Measurements from ENCODE around the gene MTUS2.
"Not testable (repeated sequence)": the region's sequence is repeated elsewhere in the genome, so short reads cannot be mapped to it uniquely, and the experiment has no call there.

MTUS2 gene

DNA sequence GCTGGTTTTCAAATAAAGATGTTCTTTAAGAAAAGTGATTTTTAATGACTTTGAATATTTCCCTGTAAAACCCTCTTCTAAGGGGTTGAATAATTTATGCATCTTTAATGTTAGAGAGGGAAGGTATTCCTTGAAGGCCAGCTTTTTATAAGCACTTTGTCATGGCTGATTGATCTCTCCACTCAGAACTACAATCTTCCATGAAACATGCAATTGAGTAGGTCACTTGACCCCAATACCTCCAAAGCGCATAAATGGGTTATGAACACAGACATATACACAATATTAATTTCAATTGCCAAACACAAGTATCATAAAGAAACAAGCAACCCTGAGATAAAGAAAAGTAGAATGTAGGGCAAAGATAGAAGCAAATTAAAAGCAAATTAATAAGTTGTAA is 359.9 kb downstream of the MTUS2 start:
- no peak for TF ChIP-seq JUND (IDR thresholded peaks at IDR 0.05; ENCODE audit: low read depth)
- in situ Hi-C loops (cut with HindIII; ENCODE audit: low pct_unique_long_range_greater_than_20kb, low sequenced_read_pairs) = no loop called here
- DNase-seq (ENCODE audit: low read depth in 1 of 2, low spot score in 1 of 2) = no peak

DNA sequence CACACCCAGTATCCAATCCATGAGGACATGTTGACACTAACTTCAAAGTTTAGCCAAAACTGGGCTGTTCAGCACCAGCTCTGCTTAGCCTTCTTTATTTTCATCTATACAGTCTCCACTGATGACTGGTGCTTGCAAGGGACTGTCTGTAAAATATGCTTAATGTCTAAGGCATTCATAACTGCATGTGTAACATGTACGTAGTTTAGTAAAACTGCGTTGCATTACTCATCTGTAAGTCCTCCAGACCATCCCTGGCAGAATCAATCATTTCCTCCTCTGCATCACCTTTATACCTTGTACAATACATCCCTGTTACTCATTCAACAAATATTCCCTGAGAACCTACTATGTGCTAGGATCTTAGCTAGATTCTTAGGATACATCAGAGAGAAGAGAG is 362.1 kb downstream of the MTUS2 start:
- in situ Hi-C loops (cut with HindIII; ENCODE audit: low pct_unique_long_range_greater_than_20kb, low sequenced_read_pairs) = no loop called here

DNA sequence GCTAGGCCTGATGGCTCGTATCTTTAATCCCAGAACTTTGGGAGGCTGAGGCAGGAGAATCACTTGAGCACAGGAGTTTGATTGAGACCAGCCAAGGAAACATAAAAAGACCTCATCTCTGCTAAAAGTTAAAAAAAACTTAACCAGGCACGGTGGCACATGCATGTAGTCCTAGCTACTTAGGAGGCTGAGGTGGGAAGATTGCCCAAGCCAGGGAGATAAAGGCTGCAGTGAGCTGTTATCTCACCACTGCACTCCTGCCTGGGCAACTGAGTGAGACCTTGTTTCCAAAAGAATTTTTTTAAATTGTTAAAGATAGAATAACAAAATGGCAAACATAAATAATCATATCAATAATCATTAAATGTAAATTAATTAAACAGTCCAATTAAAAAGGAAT is 365.8 kb downstream of the MTUS2 start:
- no peak for TF ChIP-seq JUND (IDR thresholded peaks at IDR 0.05; ENCODE audit: low read depth)
- in situ Hi-C loops (cut with HindIII; ENCODE audit: low pct_unique_long_range_greater_than_20kb, low sequenced_read_pairs) = no loop called here
- DNase-seq (ENCODE audit: low read depth in 1 of 2, low spot score in 1 of 2) = no peak

More for the DNA sequence above, 362.1 kb downstream of the MTUS2 start:
- no peak for DNase-seq (ENCODE audit: low read depth in 1 of 2, low spot score in 1 of 2)
- no peak for TF ChIP-seq JUND (IDR thresholded peaks at IDR 0.05; ENCODE audit: low read depth)

DNA sequence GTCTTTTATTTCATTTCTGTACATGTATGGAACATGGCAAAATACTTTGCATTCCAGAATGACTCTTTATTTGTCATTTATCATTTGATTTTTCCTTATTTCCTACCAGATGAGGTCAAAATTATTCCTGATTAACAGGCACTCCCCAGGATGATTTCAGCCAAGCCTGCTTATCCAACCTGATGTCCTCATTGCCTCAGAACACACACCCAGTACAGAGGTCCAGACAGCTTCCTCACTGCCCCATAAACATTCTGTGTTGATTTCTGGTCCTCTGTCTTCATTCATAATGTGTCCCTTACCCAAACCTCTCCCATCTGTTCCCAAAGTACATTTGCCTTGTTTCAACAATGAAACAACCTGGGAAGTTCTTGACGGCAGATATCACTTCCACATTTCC is 367.4 kb downstream of the MTUS2 start:
- DNase-seq (ENCODE audit: low read depth in 1 of 2, low spot score in 1 of 2) = no peak
- in situ Hi-C loops (cut with HindIII; ENCODE audit: low pct_unique_long_range_greater_than_20kb, low sequenced_read_pairs) = no loop called here
- no peak for TF ChIP-seq JUND (IDR thresholded peaks at IDR 0.05; ENCODE audit: low read depth)

DNA sequence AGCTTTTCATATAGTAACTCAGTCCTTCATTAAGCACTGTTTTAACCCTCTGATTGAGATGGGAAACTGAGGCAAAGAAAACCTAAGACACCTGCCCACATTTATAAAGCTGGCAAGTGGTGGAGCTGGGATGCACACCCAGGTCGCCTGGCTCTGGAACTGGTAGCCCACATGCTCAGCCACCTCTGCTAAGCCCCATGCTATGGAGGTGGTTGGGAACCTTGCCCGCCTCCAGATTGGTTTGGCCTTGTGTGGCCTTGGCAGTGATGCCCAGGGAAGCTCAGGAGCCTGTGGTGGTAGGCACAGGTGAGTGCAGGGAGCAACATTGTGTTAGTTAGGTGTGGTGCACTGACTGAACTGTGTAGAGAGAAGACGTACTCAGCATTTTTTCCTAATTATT is 370.2 kb downstream of the MTUS2 start:
- no peak for TF ChIP-seq JUND (IDR thresholded peaks at IDR 0.05; ENCODE audit: low read depth)
- in situ Hi-C loops (cut with HindIII; ENCODE audit: low pct_unique_long_range_greater_than_20kb, low sequenced_read_pairs) = no loop called here

DNA sequence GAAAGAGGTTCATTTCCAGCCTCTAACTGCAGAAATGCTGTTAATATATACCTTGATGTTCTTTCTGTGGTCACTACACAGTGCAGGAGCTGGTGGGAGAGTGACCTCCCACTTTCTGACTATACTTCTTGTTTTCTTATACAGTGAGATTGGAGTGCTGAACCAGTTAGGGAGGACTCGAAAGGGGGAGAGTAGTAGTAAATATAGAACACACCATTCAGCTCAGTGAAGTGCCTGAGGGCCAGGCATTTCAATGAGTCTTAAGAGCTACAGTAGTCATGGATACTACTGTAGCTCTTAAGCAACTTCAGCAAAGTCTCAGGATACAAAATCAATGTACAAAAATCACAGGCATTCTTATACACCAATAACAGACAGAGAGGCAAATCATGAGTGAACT is 372.9 kb downstream of the MTUS2 start:
- DNase-seq (ENCODE audit: low read depth in 1 of 2, low spot score in 1 of 2) = no peak
- no peak for TF ChIP-seq JUND (IDR thresholded peaks at IDR 0.05; ENCODE audit: low read depth)
- in situ Hi-C loops (cut with HindIII; ENCODE audit: low pct_unique_long_range_greater_than_20kb, low sequenced_read_pairs) = no loop called here

More for the DNA sequence above, 370.2 kb downstream of the MTUS2 start:
- no peak for DNase-seq (ENCODE audit: low read depth in 1 of 2, low spot score in 1 of 2)

DNA sequence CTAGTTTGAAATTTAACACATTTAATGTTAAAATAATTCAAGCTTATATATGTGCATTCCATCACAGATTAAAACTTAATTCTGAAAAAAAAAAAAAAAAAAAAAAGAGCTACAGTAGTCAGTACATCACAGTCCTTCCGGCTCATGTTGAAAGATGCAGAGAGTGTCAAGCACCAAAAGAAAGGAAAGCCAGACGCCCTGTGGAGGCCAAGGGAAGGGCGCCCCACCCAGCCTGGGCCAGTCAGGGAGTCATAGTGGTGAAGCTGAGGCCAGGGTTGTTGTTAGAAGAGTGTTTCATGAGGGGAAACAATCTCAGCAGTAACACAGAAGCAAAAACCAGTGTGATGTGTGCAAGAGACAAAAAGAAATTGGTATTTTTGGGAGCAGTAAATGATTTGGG is 375.3 kb downstream of the MTUS2 start:
- TF ChIP-seq JUND (IDR thresholded peaks at IDR 0.05; ENCODE audit: low read depth) = no peak
- in situ Hi-C loops (cut with HindIII; ENCODE audit: low pct_unique_long_range_greater_than_20kb, low sequenced_read_pairs) = no loop called here
- no peak for DNase-seq (ENCODE audit: low read depth in 1 of 2, low spot score in 1 of 2)

DNA sequence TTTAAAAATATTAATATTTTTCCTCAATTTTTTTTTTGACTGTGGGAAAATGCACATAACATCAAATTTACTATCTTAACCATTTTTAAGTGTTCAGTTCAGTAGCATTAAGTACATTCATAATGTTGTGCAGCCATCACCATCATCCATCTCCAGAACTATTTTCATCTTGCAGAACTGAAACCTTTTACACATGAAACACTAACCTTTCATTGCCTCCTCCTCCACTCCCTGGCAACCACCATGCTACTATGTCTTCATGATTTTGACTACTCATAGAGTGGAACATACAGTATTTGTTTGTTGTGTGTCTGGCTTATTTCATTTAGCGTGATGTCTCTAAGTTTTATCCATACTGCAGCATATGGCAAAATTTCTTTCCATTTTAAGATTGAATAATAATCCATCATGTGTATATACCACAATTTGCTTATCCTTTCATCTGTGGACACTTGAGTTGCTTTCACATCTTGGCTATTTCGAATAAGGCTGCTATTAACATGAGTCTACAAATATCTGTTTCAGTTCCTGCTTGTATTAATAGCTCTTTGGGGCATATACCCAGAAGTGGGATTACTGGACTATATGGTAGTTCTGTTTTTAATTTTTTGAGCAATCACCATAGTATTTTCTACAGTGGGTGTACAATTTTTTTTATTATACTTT is 376.4 kb downstream of the MTUS2 start:
- TF ChIP-seq JUND (IDR thresholded peaks at IDR 0.05; ENCODE audit: low read depth) = no peak
- in situ Hi-C loops (cut with HindIII; ENCODE audit: low pct_unique_long_range_greater_than_20kb, low sequenced_read_pairs) = no loop called here
- DNase-seq (ENCODE audit: low read depth in 1 of 2, low spot score in 1 of 2) = no peak

DNA sequence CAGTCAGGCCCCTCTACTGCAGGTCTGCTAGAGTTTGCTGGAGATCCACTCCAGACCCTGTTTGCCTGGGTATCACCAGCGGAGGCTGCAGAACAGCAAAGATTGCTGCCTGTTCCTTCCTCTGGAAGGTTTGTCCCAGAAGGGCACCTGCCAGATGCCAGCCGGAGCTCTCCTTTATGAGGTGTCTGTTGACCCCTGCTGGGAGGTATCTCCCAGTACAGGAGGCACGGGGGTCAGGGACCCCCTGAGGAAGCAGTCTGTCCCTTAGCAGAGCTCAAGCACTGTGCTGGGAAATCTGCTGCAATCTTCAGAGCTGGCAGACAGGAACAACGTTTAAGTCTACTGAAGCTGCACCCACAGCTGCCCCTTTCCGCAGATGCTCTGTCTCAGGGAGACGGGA is 382.6 kb downstream of the MTUS2 start:
- DNase-seq (ENCODE audit: low read depth in 1 of 2, low spot score in 1 of 2); in situ Hi-C loops (cut with HindIII; ENCODE audit: low pct_unique_long_range_greater_than_20kb, low sequenced_read_pairs): not testable (repeated sequence)

DNA sequence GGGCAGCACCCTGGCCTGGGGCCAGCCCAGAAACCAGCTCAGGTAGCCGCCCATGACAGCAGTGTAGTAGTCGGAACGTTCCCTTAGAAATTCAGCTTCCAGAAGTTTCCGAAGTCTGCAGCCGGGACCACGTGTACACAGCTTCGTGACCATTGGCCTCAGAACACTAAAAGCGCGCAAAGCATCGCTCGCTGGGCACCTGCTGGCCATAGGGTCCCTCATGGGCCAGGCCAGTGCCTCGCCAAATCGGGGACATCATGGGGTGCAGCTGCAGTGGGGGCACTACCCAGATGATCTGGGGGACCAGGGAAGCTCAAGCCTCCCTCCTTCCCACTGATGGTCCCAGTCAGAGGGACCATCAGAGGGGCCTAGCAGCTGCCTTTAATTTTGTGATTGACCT is 384.5 kb downstream of the MTUS2 start:
- in situ Hi-C loops (cut with HindIII; ENCODE audit: low pct_unique_long_range_greater_than_20kb, low sequenced_read_pairs) = no loop called here
- DNase-seq (ENCODE audit: low read depth in 1 of 2, low spot score in 1 of 2) = no peak
- TF ChIP-seq JUND (IDR thresholded peaks at IDR 0.05; ENCODE audit: low read depth) = no peak

DNA sequence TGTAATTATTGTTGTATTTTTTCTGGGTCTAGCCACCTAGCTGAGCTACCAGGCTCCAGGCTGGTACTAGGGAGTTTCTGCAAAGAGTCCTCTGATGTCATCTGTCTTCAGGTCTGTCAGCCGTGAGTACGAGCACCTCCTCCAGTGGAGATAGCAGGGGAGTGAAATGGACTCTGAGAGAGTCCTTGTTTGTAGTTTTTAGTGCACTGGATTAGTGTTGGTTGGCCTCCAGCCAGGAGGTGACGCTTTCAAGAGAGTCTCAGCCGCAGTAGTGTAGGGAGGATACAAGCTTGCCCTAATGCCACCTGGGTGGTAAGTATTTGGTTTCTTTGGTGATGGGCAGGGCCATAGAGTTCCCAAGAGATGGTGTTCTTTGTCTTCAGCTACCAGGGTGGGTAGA is 390.5 kb downstream of the MTUS2 start:
- no peak for DNase-seq (ENCODE audit: low read depth in 1 of 2, low spot score in 1 of 2)
- in situ Hi-C loops (cut with HindIII; ENCODE audit: low pct_unique_long_range_greater_than_20kb, low sequenced_read_pairs) = no loop called here
- no peak for TF ChIP-seq JUND (IDR thresholded peaks at IDR 0.05; ENCODE audit: low read depth)

DNA sequence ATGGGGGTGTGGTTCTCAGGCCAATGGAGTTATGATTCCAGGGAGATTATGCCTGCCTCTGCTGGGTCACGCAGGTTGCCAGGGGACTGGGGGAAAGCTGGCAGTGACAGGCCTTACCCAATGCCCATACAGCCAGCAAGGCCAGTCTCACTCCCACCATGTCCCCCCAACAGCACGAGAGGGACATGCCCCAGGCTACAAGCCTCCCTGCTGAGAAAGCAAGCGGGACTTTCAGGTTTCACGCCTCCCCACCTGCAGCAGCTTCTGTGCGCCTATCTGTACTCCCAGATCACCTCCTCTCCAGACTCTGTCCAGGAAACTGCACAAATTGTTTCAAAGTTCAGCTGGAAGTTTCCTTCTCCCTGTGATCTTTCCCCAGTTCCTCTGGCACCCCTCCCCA is 391.0 kb downstream of the MTUS2 start:
- in situ Hi-C loops (cut with HindIII; ENCODE audit: low pct_unique_long_range_greater_than_20kb, low sequenced_read_pairs); DNase-seq (ENCODE audit: low read depth in 1 of 2, low spot score in 1 of 2): not testable (repeated sequence)

DNA sequence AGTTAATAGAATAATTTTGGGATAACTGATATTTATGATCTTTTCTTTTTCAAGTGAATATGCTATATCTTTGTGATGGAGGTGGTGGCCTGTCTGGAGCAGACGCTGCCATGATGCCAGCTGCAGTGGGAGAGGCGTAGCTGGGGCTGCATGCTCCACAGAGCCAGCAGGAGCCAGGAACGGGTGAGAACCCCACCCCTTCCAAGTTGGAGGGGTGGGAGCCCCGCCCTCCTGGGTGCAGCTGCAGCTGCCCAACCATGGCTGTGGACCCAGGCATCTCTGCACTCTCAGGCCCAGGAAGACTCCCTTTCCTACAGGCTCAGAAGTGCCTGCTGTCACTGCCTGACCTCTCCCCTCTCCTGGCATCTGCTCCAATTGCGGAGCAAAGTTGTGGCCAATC is 402.3 kb downstream of the MTUS2 start:
- TF ChIP-seq JUND (IDR thresholded peaks at IDR 0.05; ENCODE audit: low read depth) = no peak
- DNase-seq (ENCODE audit: low read depth in 1 of 2, low spot score in 1 of 2) = no peak
- in situ Hi-C loops (cut with HindIII; ENCODE audit: low pct_unique_long_range_greater_than_20kb, low sequenced_read_pairs) = no loop called here

DNA sequence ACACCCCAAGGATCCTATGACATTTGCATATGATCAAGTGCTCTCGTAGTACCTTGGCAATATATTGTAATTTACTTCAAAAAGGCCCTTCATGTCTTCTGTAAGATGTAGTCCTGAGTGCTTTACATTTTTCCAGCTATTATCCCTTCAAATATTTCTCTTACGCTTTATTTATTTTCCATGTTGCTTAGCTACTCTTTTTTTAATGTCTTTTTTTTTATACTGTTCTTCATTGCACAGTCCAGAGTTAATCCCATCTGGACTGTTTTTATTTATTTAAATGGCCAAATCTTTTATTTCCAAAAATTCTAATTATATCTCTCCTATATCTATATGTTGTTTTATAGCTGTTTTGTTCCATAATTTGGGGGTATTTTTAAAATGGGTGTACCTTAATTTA is 404.1 kb downstream of the MTUS2 start:
- no peak for TF ChIP-seq JUND (IDR thresholded peaks at IDR 0.05; ENCODE audit: low read depth)
- no peak for DNase-seq (ENCODE audit: low read depth in 1 of 2, low spot score in 1 of 2)
- in situ Hi-C loops (cut with HindIII; ENCODE audit: low pct_unique_long_range_greater_than_20kb, low sequenced_read_pairs) = no loop called here
